GM12878 (cell line): ENCODE data around the gene MAST2. TPM values are rescaled to one million over a fixed set of nuclear protein-coding genes. Genes with fewer than 3 reads are reported as not detected.

Experiments used
- ATAC-seq: fragments of 200-7000 bp; cut with Tn5 transposase; 3 replicates; pipeline ENCODE4 v1.9.1; 2020; ENCODE audit warnings: mild to moderate bottlenecking, moderate library complexity
- BruUV-seq: library from RNA; stranded (reverse); fragments of 400-500 nt; replicated peaks from 2 replicates; lab custom pipeline; 2021; lab: Mats Ljungman, UMichigan
- CTCF ChIA-PET: fragments of 300-600 bp; sonication (Branson Sonifier 250); formaldehyde crosslinking; extraction: SDS; loops from one replicate; lab custom pipeline; 2021; ENCODE audit warnings: inconsistent platforms; lab: Yijun Ruan, JAX
- POLR2A ChIA-PET: fragments of 350-600 bp; formaldehyde crosslinking; extraction: SDS; loops from one replicate; lab custom pipeline; 2021; ENCODE audit warnings: inconsistent platforms; lab: Charles Lee
- RAD21 ChIA-PET: fragments of 300-600 bp; sonication (Branson Sonifier 250); formaldehyde crosslinking; loops from one replicate; lab custom pipeline; 2023; ENCODE audit warnings: antibody characterized with exemption; ENCODE audit not compliant: unreplicated experiment; lab: Charles Lee
- SMC1A ChIA-PET: fragments of 300-600 bp; sonication (Branson Sonifier 250); formaldehyde crosslinking; loops from one replicate; lab custom pipeline; 2023; ENCODE audit not compliant: unreplicated experiment, uncharacterized antibody; lab: Charles Lee
- DNase-seq: peaks from one replicate; pipeline ENCODE4 v3.0.0-alpha.2; 2011; ENCODE audit warnings: low read depth, low spot score
- FAIRE-seq: peaks from 3 replicates; lab custom pipeline; 2011; peaks lifted over from hg19 to GRCh38; lab: Jason Lieb, UNC
- H2AFZ ChIP-seq: 2 replicates; pipeline ENCODE4 v1.6.0; 2011; ENCODE audit warnings: low read depth, low read length, control low read depth; ENCODE audit not compliant: control insufficient read depth
- H3K27ac ChIP-seq: 2 replicates; pipeline ENCODE4 v1.5.1; 2011; ENCODE audit warnings: control low read depth; ENCODE audit not compliant: control insufficient read depth, insufficient read depth
- H3K27me3 ChIP-seq, 2 experiments: replicated peaks in 1 of 2; 2 replicates each; pipeline versions ENCODE4 v1.6.0 to v1.6.1; 2011; ENCODE audit warnings: low read length in 1 of 2; ENCODE audit not compliant: control insufficient read depth in 2 of 2, insufficient read depth in 2 of 2
- H3K36me3 ChIP-seq, 2 experiments: 2 replicates each; pipeline ENCODE4 v1.5.1; 2011; ENCODE audit warnings: low read length in 1 of 2; ENCODE audit not compliant: control insufficient read depth in 2 of 2, insufficient read depth in 2 of 2
- H3K4me1 ChIP-seq: 2 replicates; pipeline ENCODE4 v1.6.1; 2011; ENCODE audit warnings: mild to moderate bottlenecking, low read length, moderate library complexity, mixed read lengths; ENCODE audit not compliant: control insufficient read depth, insufficient read depth
- H3K4me2 ChIP-seq: 2 replicates; pipeline ENCODE4 v1.6.0; 2011; ENCODE audit warnings: control low read depth; ENCODE audit not compliant: control insufficient read depth, insufficient read depth
- H3K4me3 ChIP-seq: fragments of 200-600 bp; sonication (generic); 2 replicates; pipeline ENCODE4 v1.5.1; 2016
- H3K79me2 ChIP-seq: 2 replicates; pipeline ENCODE4 v1.6.0; 2011; ENCODE audit warnings: low read length; ENCODE audit not compliant: control insufficient read depth, insufficient read depth
- H3K9ac ChIP-seq: 2 replicates; pipeline ENCODE4 v1.8.0; 2011; ENCODE audit warnings: low read length, control low read depth, mixed read lengths; ENCODE audit not compliant: control insufficient read depth, insufficient read depth
- H3K9me3 ChIP-seq: replicated peaks from 3 replicates; pipeline ENCODE4 v1.5.1; 2011; ENCODE audit warnings: mild to moderate bottlenecking, low read length; ENCODE audit not compliant: control insufficient read depth, insufficient read depth
- H4K20me1 ChIP-seq: 2 replicates; pipeline ENCODE4 v1.6.0; 2011; ENCODE audit not compliant: control insufficient read depth, insufficient read depth
- ATF7 ChIP-seq: fragments of 450-650 bp; IDR thresholded peaks from 2 replicates; pipeline ENCODE4 v1.6.1; 2016; ENCODE audit warnings: low read depth, mild to moderate bottlenecking
- BCL11A ChIP-seq: IDR thresholded peaks from 2 replicates; pipeline ENCODE4 v1.6.1; 2011; ENCODE audit warnings: low read depth, low read length
- CBX5 ChIP-seq: sonication (generic); IDR thresholded peaks from 2 replicates; pipeline ENCODE4 v1.6.1; 2016; ENCODE audit warnings: low read depth, moderate library complexity, mild to moderate bottlenecking, inconsistent platforms
- MXI1 ChIP-seq: fragments of 150-350 bp; IDR thresholded peaks from 2 replicates; pipeline ENCODE4 v1.6.1; 2011; ENCODE audit warnings: low read depth, mild to moderate bottlenecking, inconsistent platforms, low read length, improper control_type of control experiment
- POLR2AphosphoS5 ChIP-seq: IDR thresholded peaks from 2 replicates; pipeline ENCODE4 v1.6.1; 2011; ENCODE audit warnings: mild to moderate bottlenecking, low read length, inconsistent platforms
- SMAD1 ChIP-seq: fragments of 450-650 bp; IDR thresholded peaks from 2 replicates; pipeline ENCODE4 v1.6.1; 2018; ENCODE audit warnings: mild to moderate bottlenecking, low read depth; ENCODE audit not compliant: partially characterized antibody
- SMAD5 ChIP-seq: IDR thresholded peaks from 2 replicates; pipeline ENCODE4 v1.6.1; 2016; ENCODE audit warnings: antibody characterized with exemption, low read depth
- SP1 ChIP-seq: IDR thresholded peaks from one replicate; pipeline ENCODE4 v1.6.1; 2011; ENCODE audit warnings: low read depth, low read length
- STAT1 ChIP-seq: fragments of 450-650 bp; conservative IDR thresholded peaks from 2 replicates; pipeline ENCODE4 v1.6.1; 2014; ENCODE audit warnings: antibody characterized with exemption, mild to moderate bottlenecking
- YBX1 ChIP-seq: fragments of 450-650 bp; IDR thresholded peaks from 2 replicates; pipeline ENCODE4 v1.6.1; 2016; ENCODE audit warnings: antibody characterized with exemption
- WGBS: methylation state at CpG from one replicate; pipeline ENCODE4 v1.1.6; 2016; ENCODE audit warnings: low lambda C conversion rate; ENCODE audit not compliant: insufficient replicate concordance, insufficient coverage; ENCODE audit errors: missing lambda C conversion rate; 5-methylcytosine and 5-hydroxymethylcytosine counted together
- in situ Hi-C: fragments of 300-500 bp; cut with MboI; formaldehyde crosslinking; loops from 9 replicates; pipeline ENCODE4 v1.14.3; 2018; ENCODE audit warnings: mixed read lengths
- intact Hi-C: fragments of 100-400 bp; cut with micrococcal nuclease; formaldehyde crosslinking; loops from one replicate; pipeline ENCODE4 v1.14.2; 2022; ENCODE audit not compliant: unreplicated experiment
- polyA plus RNA-seq, 11 experiments: library from polyadenylated mRNA; depleted of rRNA in 4 of 11; unstranded in 6 of 11; stranded (reverse) in 5 of 11; fragments of >200 nt; fragmentation: Nextera tagmentation in 4 of 11; fragmentation: Illumina TruSeq in 1 of 11; extraction: Ambion mirVana in 4 of 11; extraction: Trizol in 1 of 11; gene quantifications; 1 replicate in 1 of 11; 2 replicates in 10 of 11; pipeline versions ENCODE4 v1.2.1 to v1.2.3, GENCODE V29; 2011 to 2016; ENCODE audit warnings: inconsistent platforms in 2 of 11, missing spikeins in 2 of 11, low read depth in 1 of 11
- total RNA-seq, 4 experiments: library from RNA; depleted of rRNA in 3 of 4; stranded (reverse); fragments of >200 nt in 3 of 4; fragmentation: Illumina TruSeq in 1 of 4; extraction: Trizol in 1 of 4; gene quantifications; 2 replicates each; pipeline versions ENCODE4 v1.2.1 to v1.2.3, GENCODE V29; 2013 to 2021
- TF ChIP-seq, protein P1 (sequence below): IDR thresholded peaks from 2 replicates; pipeline ENCODE4 v1.6.1; 2012; ENCODE audit warnings: mild to moderate bottlenecking, low read depth, low read length
- TF ChIP-seq, protein P2 (sequence below): IDR thresholded peaks from 2 replicates; pipeline ENCODE4 v1.6.1; 2011; ENCODE audit warnings: borderline replicate concordance, low read depth, mild to moderate bottlenecking, moderate library complexity, low read length; ENCODE audit not compliant: insufficient read depth, poor library complexity, severe bottlenecking
- TF ChIP-seq, protein P3 (sequence below): fragments of 450-650 bp; formaldehyde crosslinking; IDR thresholded peaks from 2 replicates; pipeline ENCODE4 v1.4.0; 2020; ENCODE audit warnings: mild to moderate bottlenecking, moderate library complexity
- TF ChIP-seq, protein P4 (sequence below): fragments of 450-650 bp; IDR thresholded peaks from 2 replicates; pipeline ENCODE4 v1.6.1; 2016; ENCODE audit warnings: mild to moderate bottlenecking

The MAST2 gene
- total and polyA plus RNA-seq, 10 of the 15 experiments (the other 5 are each of a cell fraction or from before 2014, with no cell fraction given), result 1.0 to 28.7 (median 13.8) TPM

DNA sequence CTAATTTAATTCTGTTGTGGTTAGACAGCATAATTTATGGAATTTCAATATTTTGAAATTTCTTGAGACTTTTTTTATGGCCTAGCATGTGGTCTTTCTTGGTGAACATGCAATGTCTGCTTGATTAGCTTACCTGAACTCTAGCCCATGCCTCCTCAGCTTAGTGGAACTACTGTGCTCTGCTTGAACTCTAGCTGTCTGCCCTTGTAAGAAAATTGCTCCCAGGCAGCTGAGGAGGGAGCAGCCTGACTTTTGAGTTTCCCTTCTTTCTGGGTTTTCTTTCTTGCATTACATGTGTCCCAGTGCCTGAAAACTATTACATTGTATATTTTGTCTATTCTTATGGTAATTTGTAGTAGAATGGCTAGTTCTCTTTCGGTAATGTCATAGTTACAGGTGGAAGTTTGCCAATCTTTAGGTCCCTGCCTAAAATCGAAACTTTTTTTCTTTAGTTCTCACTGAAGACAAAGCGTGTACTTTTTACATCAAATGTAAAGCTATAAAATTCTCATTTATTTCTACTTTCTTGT is 105.3 kb downstream of the MAST2 start (continued):
- TF ChIP-seq, protein P1, sequence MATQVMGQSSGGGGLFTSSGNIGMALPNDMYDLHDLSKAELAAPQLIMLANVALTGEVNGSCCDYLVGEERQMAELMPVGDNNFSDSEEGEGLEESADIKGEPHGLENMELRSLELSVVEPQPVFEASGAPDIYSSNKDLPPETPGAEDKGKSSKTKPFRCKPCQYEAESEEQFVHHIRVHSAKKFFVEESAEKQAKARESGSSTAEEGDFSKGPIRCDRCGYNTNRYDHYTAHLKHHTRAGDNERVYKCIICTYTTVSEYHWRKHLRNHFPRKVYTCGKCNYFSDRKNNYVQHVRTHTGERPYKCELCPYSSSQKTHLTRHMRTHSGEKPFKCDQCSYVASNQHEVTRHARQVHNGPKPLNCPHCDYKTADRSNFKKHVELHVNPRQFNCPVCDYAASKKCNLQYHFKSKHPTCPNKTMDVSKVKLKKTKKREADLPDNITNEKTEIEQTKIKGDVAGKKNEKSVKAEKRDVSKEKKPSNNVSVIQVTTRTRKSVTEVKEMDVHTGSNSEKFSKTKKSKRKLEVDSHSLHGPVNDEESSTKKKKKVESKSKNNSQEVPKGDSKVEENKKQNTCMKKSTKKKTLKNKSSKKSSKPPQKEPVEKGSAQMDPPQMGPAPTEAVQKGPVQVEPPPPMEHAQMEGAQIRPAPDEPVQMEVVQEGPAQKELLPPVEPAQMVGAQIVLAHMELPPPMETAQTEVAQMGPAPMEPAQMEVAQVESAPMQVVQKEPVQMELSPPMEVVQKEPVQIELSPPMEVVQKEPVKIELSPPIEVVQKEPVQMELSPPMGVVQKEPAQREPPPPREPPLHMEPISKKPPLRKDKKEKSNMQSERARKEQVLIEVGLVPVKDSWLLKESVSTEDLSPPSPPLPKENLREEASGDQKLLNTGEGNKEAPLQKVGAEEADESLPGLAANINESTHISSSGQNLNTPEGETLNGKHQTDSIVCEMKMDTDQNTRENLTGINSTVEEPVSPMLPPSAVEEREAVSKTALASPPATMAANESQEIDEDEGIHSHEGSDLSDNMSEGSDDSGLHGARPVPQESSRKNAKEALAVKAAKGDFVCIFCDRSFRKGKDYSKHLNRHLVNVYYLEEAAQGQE, result no peak
- TF ChIP-seq SMAD1 (no peak), SMAD5 (no peak)

DNA sequence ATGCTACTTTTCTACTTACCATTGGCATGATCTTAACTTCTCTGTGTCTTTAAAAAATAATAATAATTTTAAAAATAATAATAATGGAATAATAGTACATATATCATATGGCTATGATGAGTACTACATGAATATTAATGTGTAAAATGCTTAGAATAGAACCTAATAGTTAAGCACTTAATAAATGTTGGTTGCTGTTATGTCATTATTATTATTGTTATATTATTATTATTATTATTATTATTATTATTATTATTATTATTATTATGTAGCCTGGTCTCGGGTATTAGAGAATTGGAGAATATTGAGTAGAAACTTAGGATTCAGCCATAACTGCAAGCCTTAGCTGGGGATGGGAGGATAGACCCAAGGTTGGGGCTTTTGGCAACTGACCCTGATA is 108.2 kb downstream of the MAST2 start:
- ChIA-PET POLR2A (no interaction called here), RAD21 (no interaction called here), SMC1A (no interaction called here), CTCF (no interaction called here)
- Histone ChIP-seq H3K27me3 (no peaks in the 10 kb centered on the region), H3K27ac (no peak overlapping the region), H2AFZ (no peak overlapping the region), H3K4me1 (peaks cover 3% of the 10 kb centered on the region; the same call in 1 of the 2 replicates), H3K9me3 (no peaks in the 10 kb centered on the region), H3K36me3 (no peaks in the 10 kb centered on the region; a peak in 1 of 4 replicates), H3K9ac (no peak overlapping the region), H3K79me2 (no peaks in the 10 kb centered on the region), H3K4me3 (no peak overlapping the region), H4K20me1 (no peaks in the 10 kb centered on the region), H3K4me2 (no peak overlapping the region)
- ATAC-seq (no peak), FAIRE-seq (no peak), DNase-seq (no peak)
- intact Hi-C loops, result no loop called here
- in situ Hi-C loops, result no loop called here
- 44% methylated on average over 1 of the region's 1 CpG for WGBS
- no TSS peak for BruUV-seq
- TF ChIP-seq MXI1 (no peak), YBX1 (no peak), ATF7 (no peak), STAT1 (no peak), CBX5 (no peak), BCL11A (no peak), POLR2AphosphoS5 (no peak), SP1 (no peak)
- TF ChIP-seq, protein P2, sequence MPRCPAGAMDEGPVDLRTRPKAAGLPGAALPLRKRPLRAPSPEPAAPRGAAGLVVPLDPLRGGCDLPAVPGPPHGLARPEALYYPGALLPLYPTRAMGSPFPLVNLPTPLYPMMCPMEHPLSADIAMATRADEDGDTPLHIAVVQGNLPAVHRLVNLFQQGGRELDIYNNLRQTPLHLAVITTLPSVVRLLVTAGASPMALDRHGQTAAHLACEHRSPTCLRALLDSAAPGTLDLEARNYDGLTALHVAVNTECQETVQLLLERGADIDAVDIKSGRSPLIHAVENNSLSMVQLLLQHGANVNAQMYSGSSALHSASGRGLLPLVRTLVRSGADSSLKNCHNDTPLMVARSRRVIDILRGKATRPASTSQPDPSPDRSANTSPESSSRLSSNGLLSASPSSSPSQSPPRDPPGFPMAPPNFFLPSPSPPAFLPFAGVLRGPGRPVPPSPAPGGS, result no peak
- TF ChIP-seq, protein P3, sequence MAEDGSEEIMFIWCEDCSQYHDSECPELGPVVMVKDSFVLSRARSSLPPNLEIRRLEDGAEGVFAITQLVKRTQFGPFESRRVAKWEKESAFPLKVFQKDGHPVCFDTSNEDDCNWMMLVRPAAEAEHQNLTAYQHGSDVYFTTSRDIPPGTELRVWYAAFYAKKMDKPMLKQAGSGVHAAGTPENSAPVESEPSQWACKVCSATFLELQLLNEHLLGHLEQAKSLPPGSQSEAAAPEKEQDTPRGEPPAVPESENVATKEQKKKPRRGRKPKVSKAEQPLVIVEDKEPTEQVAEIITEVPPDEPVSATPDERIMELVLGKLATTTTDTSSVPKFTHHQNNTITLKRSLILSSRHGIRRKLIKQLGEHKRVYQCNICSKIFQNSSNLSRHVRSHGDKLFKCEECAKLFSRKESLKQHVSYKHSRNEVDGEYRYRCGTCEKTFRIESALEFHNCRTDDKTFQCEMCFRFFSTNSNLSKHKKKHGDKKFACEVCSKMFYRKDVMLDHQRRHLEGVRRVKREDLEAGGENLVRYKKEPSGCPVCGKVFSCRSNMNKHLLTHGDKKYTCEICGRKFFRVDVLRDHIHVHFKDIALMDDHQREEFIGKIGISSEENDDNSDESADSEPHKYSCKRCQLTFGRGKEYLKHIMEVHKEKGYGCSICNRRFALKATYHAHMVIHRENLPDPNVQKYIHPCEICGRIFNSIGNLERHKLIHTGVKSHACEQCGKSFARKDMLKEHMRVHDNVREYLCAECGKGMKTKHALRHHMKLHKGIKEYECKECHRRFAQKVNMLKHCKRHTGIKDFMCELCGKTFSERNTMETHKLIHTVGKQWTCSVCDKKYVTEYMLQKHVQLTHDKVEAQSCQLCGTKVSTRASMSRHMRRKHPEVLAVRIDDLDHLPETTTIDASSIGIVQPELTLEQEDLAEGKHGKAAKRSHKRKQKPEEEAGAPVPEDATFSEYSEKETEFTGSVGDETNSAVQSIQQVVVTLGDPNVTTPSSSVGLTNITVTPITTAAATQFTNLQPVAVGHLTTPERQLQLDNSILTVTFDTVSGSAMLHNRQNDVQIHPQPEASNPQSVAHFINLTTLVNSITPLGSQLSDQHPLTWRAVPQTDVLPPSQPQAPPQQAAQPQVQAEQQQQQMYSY (CRISPR knock-in tag), result no peak
- TF ChIP-seq, protein P4, sequence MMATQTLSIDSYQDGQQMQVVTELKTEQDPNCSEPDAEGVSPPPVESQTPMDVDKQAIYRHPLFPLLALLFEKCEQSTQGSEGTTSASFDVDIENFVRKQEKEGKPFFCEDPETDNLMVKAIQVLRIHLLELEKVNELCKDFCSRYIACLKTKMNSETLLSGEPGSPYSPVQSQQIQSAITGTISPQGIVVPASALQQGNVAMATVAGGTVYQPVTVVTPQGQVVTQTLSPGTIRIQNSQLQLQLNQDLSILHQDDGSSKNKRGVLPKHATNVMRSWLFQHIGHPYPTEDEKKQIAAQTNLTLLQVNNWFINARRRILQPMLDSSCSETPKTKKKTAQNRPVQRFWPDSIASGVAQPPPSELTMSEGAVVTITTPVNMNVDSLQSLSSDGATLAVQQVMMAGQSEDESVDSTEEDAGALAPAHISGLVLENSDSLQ, result no peak
